ENCODE measurements around the gene SEC14L2.

Gene SEC14L2

GRCh38 chr22:30406400-30406799 is 9.6 kb downstream of the SEC14L2 start:
- no peak for DNase-seq

DNA sequence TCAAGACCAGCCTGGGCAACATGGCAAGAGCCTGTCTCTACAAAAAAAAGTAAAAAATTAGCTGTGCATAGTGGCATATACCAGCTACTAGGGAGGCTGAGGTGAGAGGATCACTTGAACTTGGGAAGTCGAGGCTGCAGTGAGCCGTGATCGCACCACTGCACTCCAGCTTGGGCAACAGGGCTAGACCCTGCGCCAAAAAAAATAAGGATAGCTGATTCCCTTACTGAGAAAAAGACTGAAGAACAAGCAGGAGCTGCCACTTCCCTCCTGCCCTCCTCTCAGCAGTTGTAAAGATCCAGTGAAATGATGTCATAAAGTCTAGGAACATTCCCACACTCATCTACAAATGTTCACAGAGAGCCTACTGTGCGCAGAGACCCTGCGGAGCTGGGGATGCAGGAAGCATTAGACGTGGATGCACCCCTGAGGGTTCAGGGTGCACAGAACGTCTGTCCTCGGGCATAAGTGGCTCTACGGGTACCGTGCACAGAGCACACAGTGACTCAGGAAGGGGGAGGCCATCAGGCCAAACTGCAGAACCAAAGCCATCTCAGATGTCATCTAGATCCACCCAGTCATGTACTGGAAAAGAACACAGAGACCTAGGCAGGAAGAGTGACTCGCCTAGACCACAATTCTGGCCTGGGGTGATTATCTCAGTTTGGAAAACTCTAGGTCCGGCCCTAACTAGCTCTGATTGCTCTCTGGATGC is 11.7 kb downstream of the SEC14L2 start:
- DNase-seq = no peak

DNA sequence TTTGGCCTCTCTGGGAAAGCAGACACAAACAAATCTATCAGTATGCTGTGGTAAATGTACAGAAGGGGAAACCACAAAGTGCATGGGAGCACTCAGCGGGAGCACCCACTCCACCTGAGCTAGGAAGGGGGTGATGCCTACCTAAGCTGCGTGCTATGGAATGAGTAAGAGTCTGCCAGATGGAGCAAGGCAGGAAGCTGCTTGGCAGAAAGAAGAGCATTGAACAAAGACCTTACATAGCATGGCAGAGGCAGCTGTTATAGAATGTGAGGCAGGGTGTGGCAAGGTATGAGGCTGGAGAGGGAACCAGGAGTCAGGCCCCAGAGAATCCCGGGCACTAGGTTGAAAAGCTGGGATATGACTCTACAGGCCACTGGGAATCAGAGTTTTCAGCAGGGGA is 15.0 kb downstream of the SEC14L2 start:
- DNase-seq = no peak

- no peak for DNase-seq
Observed at GRCh38 chr22:30413001-30413400, 16.2 kb downstream of the SEC14L2 start.

- peak; percentile 21 to 55 (median 38) for DNase-seq
Observed at GRCh38 chr22:30413745-30414524, 17.1 kb downstream of the SEC14L2 start.

DNA sequence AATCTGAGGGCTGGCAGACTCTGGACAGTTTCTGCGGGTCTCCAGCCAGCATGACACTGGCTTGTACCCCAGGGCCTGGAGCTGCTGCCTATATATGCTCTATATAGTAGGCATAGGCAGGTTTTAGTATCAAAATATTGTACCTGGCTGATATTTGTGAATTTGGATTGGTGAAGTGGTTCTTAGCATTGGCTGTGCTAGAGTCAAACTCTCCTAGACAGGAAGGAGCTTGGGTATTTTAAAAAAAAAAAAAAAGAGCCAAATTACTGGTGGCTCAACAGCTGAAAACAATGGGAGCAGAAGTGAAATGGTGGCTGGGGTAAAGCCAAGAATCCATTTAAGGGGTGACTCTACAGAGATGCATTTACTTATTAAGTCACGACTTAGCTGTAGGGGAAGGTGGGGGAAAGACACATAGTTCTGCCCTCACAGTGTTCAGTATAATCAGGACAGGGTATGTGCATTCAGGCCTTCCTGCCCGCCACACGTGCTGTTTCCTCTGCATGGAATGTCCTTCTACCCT is 17.8 kb downstream of the SEC14L2 start:
- DNase-seq = no peak

DNA sequence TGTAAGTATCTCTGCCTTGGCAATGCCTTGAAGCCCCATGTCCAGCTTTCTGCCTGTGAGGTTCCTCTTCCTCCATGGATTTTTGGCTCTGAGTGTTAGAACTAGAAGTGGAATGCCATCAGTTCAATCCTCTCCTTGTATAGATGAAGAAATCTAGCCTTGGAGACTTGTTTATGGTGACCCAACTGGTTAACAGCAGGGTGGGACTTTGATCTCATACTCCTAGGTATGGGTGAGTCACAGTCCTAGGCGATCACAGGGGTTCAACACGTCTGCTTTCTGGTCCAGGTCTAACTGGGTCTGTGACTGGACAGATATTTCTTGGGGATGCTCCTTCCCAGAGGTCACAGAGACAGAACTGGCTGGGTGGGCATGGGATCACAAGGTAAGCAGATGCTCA is 19.6 kb downstream of the SEC14L2 start:
- no peak for DNase-seq

DNA sequence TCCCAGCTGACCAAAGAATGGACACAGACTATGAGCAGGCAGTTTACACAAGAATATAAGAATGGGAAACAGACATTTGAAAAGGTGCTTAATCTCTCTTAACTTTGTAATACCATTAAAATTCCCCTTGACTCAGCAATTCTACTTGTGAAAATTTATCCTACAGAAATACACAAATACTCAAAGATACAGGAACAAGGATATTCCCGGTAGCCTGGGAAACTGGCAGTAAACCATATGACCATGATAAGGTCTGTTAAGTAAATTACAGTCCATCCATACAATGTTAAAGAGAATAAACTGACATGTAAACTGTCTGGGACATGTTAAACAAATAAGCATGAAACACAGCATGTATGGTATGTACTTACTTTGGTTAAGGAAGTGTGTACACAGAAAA is 20.0 kb downstream of the SEC14L2 start:
- no peak for DNase-seq

- DNase-seq = peak in 2 of 4 experiments; percentile 38 to 57
Observed at GRCh38 chr22:30420347-30421125, 23.7 kb downstream of the SEC14L2 start.

GRCh38 chr22:30421695-30422480 is 25.1 kb downstream of the SEC14L2 start:
- DNase-seq = no peak

GRCh38 chr22:30422481-30423300 is 25.9 kb downstream of the SEC14L2 start:
- peak; percentile 72 to 85 (median 80) for DNase-seq

DNA sequence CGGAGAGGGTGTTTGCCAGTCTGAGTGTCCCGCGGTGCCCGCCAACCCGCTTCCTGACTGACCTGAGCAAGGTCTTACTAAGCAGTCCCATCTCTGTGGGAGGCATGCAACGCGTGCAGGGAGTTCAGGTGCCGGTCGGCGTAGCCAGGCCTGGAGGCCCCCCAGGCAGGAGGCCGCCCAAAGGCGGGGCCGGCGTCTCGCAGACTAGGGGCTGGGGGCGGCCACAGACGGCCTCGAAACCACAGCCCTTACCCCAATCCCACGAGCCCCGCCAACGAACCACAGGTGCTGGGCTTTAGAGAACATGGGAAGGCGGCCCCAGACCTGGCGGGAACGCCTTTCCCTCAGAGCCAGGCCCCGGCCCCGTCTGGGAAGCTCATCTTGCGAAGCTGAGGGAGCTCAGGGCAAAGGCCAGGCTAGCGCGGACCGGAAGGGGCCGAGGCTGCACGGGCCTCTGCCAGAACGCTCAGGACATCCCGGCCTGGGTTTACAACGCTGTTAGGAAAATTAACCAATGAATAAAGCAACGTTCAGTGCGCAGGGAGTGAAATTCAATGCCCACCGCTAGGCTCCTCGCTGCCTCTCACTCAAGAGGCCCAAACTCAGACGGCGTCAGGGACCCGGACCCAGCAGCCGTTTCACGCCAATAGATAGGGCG is 26.6 kb downstream of the SEC14L2 start:
- DNase-seq = peak in 1 of 4 experiments; percentile 57

- DNase-seq = peak; percentile 99 to 100 (median 100)
Observed at GRCh38 chr22:30423959-30424533, 27.2 kb downstream of the SEC14L2 start.

DNA sequence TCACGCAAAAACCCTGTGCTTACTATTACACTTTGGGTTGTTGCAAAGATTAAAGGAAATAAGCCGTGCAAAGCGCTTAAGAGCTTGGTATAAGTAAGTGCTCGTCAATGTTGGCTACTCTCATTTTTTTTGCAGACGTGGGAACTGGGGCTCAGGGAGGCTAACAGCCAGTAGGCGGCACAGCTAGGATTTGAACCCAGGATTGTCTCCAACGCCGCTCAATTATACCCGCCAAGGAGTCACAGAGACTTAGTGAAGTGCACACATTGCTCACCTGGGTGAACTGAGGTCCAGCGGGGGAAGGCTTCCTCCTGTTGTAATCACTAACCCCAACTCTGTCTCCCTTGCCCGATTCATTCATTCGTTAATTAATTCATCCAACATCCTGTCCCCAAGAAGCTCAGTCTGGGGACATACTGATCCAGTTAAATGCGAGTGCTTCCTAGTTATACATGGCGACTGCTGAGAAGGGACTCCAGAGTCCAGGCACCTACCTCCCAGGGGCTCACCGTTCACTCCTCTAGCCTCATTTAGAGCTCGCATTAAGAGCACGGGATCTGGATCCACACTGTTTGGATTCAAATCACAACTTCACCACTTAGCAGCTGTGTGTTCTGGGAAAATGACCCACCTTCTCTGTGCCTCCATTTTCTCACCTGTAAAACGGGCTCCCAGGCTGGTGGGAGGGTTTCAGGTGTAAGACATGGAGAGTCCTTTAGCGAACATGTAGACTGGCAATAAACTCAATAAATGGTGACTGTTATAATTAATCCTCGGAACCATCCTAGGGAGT is 27.9 kb downstream of the SEC14L2 start:
- peak in 2 of 4 experiments; percentile 15 to 22 for DNase-seq

- DNase-seq = no peak
Observed at GRCh38 chr22:30425327-30425615, 28.5 kb downstream of the SEC14L2 start.

DNA sequence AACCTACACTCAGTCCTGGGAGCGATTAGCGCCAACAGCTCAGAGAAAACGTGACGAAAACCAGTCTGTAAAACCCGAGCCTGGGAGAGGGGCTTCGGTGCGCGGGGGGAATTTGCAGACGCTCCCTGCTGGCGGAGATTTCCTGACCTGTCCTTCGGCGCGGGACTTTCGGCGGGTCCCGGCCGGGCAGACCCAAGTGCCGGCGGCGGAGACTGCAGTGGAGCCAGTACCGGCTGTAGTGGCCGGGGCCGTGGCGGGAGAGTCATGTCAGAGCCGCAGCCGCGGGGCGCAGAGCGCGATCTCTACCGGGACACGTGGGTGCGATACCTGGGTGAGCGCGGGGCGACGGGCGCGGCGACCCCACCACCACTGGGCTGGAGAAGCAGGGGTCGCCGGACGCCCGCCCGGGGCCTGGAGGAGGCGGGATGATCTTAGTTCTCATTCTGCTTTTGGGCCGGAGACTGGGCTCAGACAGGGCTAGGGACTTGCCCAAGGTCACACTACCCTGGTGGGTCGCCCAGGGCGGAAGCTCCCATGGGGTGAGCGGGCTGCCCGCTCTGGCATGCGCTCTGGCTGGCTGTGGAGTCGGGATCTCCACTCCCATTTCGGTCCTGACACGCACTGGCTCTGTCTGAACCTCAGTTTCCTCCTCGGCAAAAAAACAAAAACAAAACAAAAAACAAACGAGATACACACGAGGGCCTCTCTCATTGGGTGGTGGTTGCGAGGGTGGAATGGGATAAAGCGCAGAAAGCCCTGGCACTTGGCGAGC is 29.0 kb downstream of the SEC14L2 start, which contains the start of gene MTFP1:
Gene MTFP1 (plus strand): TSS at position 153 of the 772 bp plus-strand sequence. CDS start 112 bp downstream, at position 265.
- DNase-seq = peak; percentile 48 to 80 (median 68)

DNA sequence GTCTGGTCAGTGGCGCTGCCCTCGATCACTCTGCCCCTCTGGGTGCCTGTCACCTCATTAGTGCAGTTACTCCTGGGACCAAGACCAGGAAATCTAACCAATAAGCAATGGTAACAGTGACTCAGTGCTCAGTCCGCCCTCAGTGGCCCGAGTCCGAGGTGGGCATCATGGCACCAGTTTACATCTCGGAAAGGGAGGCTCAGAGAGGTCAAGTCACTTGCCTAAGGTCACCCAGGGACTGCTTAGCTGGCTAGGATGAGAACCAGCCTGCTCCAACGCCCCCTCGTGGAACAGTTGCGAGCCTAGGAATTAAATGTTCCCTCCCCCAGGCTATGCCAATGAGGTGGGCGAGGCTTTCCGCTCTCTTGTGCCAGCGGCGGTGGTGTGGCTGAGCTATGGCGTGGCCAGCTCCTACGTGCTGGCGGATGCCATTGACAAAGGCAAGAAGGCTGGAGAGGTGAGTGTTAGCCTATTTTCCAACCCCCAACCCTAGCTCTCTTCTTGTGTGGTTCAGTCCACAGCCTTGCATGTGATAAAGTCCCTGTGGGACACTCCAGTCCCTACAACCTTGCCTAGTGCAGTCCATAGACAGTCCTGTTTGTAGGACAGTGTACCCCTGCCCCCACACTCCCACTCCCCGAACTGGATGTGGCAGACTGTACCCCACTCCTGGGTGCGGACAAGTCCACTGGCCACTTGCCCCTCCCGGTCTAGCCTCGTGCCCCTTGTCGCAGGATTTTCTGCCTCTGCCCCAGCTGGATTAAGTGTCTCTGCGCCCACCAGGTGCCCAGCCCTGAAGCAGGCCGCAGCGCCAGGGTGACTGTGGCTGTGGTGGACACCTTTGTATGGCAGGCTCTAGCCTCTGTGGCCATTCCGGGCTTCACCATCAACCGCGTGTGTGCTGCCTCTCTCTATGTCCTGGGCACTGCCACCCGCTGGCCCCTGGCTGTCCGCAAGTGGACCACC is 29.9 kb downstream of the SEC14L2 start:
- peak; percentile 90 to 94 (median 92) for DNase-seq

Data from suppressor macrophage (primary cell).